Raji (cell line): ENCODE results near the gene MCTP1.

Source experiments
- POLR2A ChIP-seq: IDR thresholded peaks from 2 replicates; pipeline ENCODE4 v1.6.1; 2011; ENCODE audit warnings: low read depth, low read length, control low read depth; ENCODE audit not compliant: insufficient read depth

MCTP1 gene

DNA sequence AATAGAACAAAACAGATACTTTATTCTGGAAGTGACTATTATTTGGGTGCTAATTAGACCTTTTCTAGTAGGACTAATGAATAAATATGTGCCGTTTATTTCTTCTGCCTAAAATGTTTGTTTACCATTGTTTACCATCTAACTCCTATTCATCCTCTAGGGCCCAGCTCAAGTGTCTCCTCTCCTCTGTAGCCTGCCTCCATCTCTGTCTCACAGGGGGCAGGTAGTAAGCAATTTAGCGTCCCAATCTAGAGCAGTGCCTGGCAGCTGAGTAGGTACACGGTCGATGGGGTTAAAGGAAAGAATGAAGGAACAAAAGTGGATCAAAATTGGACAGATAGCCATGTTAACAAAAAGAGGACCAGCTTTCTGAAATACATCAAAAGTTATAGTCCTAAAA lies 435.6 kb downstream of the MCTP1 start:
- no peak for TF ChIP-seq POLR2A

DNA sequence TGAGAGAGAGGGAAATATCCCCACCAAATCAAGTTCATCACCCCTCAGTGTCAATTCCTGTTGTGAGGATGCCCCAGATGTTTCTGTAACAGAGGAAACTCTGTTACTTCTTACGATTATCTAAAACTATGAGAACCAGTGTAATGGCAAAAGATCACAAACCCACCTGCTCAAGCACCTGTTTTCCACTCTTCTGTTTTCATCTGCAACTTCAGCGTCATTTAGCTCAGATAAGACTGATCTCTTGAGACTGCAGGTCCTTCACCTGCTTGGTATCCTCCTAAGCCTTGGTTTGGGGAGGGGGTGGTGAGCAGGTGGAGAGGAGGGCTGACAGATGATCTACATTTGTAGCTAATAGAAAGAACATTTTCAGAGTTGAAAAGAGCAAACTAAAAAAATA lies 437.2 kb downstream of the MCTP1 start:
- no peak for TF ChIP-seq POLR2A

DNA sequence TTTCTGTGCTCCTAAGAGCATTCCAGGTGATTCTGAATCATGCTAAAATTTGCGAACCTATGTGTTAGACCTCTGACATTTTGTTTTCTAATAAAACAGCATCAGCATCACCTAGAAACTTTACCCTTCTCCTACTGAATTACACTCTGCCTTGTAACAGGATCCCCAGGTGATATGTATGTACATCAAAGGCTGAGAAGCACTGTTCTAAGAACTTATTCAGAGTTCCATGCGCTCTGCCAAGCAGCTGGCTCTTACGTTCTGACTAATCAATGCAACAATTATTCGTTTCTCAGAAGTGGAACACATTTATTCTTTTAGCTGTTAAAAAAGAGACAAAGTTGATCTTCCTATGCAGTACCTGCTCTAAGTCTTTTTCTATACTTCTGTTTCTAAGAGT lies 437.9 kb downstream of the MCTP1 start:
- TF ChIP-seq POLR2A, result no peak

DNA sequence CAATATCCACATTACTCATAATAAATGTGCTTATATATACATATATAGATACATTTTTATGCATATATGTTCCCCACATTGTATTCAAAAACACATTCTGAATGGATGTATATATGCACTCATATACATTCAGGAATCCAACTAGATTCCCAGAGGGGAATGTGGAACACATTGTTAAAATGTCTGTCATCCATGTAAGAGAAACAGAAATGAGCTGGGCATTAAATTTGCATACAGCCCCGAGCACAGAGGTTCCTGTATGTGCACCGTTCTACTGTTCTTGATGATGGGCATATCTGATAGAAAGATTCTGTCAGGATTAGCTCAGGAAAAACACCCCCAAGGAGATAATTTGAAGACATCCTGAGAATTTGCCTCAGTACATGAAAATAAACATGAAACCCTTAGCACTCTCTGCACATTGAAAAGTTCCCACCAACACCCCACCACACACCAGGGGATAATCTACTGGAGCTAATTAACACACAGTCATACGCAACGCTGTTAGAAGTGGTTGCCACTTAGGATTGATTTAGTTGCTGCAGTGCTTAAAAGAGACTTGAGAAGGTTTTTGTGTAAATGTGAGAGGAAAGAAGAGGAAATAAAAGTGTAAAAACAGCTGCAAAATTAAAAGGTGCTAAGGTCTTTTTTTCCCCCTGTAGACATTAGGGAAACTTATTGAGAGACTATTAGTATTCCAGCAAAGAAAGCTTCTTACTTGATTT lies 443.1 kb downstream of the MCTP1 start:
- no peak for TF ChIP-seq POLR2A

DNA sequence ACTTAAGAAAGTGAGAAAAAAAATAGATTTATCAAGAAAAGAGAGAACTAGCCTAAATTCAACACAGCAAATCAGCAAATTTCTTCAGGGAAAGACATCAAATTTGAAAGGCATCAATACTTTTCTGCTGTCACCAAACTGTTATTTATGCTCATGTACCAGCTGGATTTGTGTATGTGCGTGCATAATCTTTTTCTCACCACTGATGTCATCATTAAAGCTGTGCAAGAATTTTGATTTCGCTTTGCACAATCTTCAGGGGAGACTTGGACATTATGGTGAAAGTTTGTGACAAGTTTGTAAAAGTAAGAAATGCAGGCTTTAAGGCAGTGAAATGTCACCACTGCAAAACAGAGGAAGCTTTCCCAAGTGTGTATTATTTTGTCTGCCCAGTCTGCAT lies 451.0 kb downstream of the MCTP1 start:
- no peak for TF ChIP-seq POLR2A

DNA sequence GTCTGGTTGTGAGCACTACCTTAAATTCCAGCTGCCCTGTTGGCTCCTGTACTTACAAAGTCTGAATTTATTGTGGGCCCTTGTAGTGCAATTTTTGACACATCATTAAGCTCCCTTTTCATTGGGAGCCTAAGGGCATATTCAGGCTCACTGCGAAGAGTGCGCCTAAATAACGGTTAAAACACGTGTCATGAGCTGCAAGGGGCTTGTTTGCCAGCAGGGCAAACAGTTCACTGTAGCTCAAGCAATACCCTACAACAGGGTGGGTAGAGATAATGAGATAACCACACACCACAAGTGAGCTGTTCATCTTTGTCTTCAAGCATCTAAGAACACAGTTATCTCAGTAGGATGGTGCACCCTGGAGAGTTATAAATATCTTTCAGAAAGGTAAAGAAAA lies 452.2 kb downstream of the MCTP1 start:
- TF ChIP-seq POLR2A, result no peak

DNA sequence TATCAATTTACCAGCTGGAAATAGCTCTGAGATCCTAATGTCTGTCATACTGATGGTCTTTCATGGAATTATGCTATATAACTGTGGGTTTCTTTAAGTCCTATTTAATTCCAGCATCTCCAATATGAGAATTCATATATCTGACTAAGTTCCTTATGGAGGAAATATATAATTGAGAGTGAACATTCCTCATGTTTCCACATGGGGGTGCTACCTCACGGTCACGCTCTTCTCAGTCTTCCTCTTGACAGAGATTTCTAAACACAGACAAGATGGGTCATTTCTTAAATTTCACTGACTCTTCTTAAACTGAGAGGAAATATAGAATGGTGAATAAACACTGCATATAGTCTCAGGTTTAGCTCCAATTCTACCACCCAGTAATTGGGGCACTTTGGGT lies 454.4 kb downstream of the MCTP1 start:
- no peak for TF ChIP-seq POLR2A

DNA sequence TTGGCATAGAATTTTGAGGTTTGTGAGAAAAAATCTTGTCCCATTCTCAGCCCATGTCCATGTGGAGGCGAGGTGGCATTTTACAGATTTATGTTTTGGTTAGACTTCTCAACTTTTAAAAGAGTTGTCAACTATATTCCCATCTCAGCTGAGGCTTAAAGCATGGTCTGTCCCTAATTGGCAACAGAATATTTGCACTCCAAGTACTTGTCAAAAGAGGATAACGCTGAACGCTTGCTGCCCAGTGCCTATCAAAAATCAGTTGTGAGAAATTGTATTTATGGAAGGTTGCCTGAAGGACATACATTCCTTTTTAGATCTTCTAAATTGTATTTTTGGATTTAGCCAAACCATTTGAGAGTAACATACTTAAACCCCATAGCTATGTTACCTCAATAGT lies 464.4 kb downstream of the MCTP1 start:
- TF ChIP-seq POLR2A, result no peak

DNA sequence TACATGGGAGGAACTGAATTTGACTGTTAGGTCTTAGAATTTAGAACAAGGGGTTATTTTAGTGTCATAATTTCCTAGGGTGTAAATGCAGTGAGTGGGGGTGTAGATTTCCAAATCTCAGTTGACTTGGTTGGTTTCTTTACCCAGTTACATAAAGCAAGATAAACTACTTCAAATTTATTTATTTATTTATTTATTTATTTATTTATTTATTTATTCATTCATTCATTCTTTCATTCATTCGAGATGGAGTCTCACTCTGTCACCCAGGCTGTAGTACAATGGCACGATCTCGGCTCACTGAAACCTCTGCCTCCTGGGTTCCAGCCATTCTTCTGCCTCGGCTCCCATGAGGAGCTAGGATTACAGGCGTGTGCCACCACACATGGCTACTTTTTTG lies 466.0 kb downstream of the MCTP1 start:
- TF ChIP-seq POLR2A, result no peak

DNA sequence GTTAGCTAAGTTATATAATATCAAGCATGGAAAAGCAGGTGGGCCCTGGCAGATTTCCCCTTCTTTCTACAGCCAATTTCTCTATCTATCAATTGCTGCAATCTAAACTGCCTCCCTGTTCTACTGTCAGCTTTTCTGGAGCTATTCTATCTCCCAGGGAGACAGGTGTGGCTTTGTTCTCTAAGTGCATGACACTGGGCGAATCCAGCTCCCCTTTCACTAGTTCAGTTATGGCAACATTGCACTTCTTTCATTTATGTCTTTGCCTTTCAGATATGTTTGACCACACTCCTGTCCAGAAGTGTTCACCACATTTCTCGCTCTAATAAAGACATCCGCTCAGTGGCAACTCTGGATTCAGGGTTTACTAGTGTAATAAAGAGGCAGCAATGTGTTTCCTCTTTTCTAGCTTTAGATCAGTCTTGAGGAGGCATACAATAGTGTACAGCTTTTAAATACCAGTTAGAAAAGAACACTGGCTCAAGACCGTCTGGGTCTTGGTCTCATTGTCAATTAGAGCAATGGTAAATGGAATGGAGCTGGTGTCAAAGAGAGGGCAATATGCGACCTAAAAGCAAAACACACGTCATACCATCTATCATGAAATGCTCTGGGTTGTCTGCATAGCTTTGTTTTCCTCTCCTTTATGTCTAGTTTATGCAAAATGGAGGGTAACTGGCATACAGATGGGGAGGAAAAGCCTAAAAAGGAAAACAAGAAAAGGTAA lies 469.4 kb downstream of the MCTP1 start:
- no peak for TF ChIP-seq POLR2A

DNA sequence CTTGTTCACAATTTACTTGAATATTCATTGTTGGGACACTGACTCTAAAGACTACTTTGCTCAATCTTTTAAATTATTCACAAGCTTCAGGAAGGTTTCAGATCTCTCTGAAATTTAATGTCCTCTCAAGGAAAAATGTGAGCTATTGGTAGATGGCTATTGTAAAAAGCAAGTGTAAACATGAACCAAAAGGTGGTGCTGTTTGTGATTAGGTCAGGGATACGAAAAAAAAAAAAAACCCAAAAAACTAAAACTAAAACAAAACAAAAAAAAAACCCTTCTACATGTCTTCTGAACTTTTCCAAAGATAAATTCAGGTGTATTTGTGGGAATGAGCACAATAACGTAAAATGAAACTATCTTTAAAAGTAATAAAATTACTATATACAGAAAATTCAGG lies 472.7 kb downstream of the MCTP1 start:
- TF ChIP-seq POLR2A, result no peak

DNA sequence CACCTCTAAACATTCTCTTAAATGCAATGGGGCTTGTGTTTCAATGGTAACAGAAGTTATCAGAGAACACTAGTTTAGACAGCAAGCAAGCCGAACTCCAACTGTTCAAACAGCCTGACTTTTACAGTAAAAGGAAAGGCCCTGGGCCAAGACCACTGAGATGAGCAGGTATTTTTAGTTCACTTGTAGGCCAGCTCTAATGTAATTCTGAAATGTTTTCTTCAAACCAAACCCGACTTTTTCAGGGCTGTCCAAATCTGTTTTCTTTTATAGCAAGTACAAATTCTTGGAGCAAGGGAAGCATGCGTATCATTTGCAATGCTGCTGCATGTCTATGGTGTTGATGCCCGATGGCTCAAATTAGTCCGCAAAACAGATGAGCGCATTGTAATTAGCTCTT lies 473.6 kb downstream of the MCTP1 start:
- TF ChIP-seq POLR2A, result no peak

DNA sequence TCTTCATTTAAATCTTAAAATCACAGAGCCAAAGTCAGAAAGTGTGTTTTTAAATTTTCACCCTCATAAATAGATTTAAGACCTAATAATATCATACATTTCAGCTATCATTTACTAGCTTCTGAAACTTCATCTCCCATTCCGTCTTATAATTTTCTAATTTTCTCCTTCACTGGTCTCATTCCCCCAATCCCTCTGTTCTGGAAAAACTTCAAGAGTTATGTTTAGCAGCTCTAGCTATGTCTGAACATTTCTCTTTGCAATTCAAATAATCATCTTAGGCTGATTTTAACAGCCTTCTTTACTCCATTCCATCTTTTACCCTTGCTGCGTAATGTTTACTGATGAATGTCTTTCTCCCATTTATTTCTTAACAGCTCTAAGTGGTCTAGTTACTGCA lies 474.0 kb downstream of the MCTP1 start:
- TF ChIP-seq POLR2A, result no peak

DNA sequence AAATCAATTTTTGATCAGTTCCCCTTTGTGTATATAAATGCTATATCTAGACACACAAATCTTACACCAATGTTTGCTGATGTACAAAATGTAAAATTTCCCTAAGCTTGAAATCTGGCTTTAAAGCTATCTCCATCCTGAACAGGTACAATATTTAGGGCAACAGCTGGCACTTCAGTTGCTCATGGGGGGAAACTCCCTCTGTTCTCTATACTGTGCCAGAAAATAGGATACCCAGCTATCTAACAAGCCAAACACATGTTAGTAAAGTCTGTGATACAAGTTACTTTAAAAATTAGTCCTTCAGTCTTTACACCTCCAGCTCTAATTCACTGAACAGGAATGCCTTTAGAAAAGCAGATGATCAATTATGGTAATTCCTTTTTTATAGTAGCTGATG lies 474.6 kb downstream of the MCTP1 start:
- no peak for TF ChIP-seq POLR2A

DNA sequence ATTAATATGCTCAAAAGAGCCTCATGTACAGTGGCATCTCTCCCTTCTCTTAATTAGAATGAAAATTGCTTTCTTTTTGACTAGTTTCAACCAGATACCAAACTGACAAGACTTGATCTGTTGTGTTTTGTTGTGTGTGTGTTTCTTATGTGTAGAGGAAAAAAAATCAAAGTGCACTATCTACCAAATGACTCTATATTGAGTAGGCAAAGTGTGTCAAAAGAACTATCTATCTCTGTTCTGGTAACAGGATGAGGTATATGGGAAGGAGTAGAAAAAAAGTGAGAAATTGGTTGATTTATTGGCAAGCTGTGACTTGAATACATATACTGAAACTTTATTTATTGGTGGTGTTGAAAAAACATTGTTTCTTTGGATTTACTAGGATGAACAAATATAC lies 476.4 kb downstream of the MCTP1 start:
- TF ChIP-seq POLR2A, result no peak

DNA sequence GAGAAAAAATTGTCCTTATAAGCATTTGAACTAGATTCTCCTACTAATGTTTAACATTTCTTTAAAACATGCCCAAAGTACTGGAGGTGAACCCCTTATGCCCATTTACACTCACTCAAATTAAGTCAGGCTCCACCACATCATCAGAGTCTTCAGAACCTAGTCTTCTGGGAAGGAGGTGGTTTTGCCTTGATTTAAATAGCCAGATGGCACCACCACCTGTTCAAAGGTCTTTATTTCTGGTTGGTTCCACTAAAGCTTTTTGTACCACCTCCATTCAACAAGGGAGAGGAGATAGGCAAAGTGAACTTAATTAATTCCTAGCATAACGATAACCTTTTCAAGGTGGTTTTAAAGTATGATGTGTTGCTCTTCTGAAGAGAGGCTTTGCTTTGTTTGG lies 476.9 kb downstream of the MCTP1 start:
- TF ChIP-seq POLR2A, result no peak

DNA sequence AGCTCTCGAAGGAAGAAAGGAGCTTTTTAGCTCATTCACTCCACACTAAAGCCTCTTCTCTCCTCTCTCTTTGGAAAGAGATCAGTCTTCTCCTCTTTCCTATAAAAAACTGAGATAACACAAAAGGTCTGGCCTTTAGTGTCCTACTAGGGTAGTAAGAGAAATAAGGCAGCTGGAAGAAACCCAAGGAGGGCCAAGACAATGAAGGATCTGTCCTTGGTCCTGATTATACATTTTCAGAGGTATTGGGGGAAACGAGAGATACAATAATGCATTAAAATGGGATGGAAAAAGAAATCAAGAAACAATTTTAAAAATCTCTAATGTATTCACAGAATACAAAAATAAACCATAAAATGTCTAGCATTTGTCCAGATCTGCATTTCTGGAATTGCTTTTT lies 482.4 kb downstream of the MCTP1 start:
- TF ChIP-seq POLR2A, result no peak
